ENCODE results near the gene CBFA2T3.

Gene CBFA2T3

DNA sequence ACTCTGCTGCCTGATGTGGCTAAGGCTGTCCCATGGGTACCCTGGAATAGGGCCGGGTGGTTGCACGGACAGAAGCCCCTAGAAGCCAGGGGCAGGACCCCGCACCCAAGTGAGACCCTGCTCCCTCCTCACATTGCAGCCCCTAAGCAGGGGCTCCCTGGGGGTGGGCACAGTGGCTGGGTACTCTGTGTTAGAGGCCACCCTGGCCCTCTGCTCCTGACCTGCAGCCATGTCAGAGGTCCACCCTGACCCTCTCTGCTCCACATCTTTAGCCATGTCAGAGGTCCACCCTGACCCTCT is 2.1 kb downstream of the CBFA2T3 start:
- DNase-seq = no peak

DNA sequence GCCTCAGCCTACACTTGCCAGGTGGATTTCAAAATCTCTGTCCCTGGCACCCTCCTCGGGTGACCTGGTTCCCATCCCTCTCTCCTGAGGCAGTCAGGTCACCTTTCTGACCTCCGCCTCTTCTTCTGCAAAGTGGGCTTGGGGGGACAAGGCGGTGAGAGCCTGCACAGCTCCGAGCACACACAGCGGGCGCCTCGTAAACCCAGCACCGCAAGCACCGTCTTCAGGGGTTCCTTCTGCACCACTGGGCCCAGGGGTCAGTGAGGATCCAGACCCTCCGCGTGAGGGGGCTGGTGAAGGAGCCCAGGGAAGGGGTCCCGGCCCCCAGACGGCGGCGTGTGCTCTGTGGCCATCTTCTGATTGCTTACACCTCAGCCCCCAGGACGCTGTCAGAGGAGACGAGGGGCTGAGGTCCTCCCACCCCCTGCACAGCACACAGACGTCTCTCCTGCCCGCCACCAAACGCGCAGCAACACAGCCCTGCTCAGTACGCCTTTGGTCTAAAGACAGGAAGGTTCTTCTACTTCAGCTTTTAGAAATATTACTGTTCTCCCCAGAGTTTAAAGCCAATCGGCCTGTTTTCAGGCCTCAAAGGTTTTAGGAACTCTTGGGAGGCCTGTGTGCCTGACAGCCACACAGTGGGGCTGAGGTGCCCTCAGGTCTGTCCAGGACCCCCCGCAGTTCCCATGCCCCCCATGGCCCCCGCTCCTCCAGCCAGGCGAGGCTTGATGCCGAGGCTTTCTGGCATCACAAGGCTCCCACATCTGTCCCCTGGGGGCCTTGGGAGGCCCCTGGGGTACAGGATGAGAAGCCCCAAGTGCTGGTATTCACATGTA is 2.7 kb downstream of the CBFA2T3 start:
- DNase-seq = no peak

DNA sequence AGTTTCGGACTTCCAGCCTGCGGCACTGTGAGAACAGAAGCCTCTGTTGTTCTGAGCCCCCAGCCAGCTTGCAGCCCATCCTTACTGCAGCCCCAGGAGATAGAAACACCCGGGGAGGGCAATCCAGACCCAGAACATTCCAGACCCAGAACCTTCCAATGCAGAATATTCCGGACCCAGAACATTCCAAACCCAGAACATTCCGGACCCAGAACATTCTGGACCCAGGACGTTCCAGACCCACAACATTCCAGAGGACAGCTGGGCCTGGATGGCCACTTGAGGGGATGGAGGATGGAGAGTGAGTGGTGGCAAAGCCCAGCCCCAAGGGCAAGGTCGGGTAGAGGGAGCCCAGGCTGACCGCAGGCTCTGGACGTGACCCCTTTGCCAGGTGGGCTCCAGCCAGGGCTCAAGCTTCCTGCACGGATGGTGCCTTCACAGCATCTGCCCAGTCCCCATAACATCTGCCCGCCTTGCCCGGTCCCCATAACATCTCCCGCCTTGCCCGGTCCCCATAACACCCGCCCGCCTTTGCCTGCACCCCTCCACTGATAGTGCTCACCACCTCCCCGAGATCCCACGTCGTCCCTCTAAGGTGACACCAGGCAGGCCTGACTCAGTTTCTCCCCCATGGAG is 3.5 kb downstream of the CBFA2T3 start:
- no peak for DNase-seq

DNA sequence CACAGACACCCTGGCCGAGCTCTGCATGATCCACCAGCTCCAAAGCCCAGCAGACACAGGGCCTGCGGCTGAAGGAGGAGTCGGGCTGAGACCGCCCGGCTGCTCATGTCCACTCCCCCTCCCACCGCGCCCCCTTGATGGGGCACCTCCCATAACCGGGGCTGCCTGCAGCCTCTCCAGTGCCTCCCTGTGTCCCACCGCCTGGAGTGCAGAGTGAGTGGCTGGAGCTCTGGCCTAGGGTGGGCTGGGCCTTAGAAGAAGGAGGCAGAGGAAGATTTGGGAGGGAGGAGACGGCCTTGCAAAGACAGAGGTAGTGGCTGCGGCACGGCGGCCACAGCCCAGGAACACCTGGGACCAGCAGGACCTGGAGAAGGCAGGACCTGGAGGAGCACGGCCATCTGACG is 4.0 kb downstream of the CBFA2T3 start:
- DNase-seq = no peak

DNA sequence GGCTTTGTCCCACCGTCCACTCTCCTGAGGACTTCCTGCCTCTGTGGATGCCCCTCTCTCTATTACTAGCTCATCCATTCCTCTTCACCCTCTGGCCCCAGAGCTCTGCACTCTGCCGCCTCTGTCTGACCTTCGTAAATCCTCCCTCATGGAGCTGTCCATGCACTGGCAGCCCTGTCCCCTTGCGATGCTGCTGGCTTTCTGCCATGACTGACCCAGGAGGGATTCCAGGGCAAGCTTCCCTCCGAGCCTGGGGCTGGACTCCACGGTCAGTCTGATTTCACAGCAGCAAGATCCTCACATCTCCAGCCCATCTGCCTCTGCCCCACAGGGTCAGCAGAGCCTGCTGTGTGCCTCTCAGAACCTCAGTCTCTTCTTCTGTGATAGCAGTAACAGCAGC is 4.7 kb downstream of the CBFA2T3 start:
- no peak for DNase-seq

- peak; percentile 30 for DNase-seq
These were observed 5.5 kb downstream of the CBFA2T3 start for GRCh38 chr16:88971371-88972097.

- no peak for DNase-seq
These were observed 6.4 kb downstream of the CBFA2T3 start for GRCh38 chr16:88970539-88971065.

- DNase-seq = no peak
These were observed 7.0 kb downstream of the CBFA2T3 start for GRCh38 chr16:88970050-88970449.

DNA sequence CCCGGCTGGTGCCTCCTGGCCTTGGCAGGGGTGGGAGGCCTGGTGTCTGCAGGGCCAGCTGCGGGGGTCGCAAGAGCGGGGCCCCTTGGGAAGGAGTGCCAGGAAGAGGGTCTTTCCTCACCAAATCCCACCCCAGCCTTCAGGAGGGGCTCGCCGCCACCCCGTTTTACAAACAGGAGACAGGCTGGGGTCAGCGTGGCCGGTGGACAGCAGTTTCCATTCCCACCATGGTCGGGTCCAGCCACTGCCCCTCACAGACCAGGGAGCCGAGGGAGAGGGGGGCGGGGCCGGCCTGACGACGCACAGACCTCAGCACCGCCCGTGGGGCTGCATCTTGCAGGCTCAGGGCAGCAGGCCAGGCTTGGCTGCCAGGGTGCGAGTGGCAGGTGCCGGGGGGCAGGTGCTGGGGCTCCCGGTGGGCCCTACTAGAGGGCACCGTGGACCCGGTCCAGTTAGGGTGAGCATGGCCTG is 7.6 kb downstream of the CBFA2T3 start:
- no peak for DNase-seq

- no peak for DNase-seq
These were observed 8.3 kb downstream of the CBFA2T3 start for GRCh38 chr16:88968589-88969280.

DNA sequence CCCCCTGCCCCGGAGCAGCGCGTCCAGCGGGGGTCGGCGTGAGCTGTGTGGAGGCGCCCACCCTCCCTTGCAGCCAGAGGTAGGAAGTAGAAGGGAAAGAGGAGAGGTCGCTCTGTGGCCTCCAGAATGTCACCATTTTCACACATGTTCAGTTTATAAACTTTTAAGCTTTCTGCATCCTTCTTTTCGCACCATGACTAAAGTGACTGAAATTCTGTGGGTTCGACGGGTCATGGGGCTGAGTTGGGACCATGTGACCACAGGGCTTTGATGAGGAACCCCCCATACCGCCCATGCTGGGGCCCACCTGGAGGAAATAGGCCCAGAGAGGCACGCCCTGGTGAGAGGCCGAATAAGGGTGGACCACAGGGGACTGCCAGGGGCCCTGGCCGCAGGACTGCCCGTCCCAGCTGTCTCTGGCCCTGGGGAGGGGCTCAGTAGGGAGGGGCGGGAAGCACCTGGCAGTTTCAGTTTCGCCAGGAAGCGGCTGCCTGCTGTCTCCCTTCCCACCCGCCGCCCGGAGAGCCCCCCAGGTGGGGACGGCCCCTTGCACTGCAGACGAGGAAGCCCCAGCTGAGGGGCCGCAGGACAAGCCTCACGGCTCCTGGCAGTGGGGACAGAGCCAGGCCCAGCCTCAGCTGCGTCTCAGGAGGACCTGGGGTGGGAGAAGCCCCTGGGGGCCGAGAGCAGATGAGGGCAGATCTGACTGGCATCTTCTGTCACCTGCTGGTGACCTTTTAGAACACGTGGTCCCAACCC is 9.0 kb downstream of the CBFA2T3 start:
- DNase-seq = peak; percentile 9

DNA sequence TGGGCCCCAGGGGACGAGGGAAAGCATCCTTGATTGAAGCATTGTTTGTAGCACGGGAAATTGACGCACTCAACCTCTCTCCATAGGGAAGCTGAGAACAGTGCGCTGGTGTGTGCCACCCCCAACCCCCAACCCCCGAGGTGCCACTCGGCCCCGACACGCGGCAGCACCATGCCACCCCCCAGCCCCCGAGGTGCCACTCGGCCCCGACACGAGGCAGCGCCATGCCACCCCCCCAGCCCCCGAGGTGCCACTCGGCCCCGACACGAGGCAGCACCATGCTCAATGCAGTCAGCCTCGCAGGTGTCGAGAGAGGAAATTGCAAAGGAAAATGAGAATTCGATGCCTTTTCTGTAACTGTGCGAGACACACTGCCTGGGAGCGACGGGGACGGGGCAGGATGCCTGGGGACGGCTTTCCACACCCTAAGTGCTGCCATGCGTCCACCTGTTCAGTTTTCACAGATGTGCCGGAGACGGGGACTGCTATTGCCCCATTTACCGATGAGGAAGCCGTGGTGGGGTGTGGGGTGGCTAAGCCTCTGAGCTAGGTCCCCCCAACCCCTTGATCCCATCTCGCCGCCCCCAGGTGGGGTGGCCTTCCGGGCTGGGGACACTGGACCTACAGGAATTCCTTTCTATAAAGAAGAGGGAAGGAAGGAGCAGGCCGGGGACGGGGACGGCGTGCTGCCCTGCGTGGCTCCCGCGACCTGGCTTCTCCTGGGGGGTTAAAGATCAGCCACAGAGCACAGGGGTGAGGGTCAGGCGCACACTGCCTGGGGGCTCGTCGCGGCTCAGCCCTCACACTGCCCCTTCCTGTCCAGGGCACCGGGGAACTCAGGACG is 9.8 kb downstream of the CBFA2T3 start:
- DNase-seq = no peak

GRCh38 chr16:88965826-88966480 is 11.1 kb downstream of the CBFA2T3 start:
- no peak for DNase-seq

- DNase-seq = no peak
These were observed 11.6 kb downstream of the CBFA2T3 start for GRCh38 chr16:88965411-88965810.

DNA sequence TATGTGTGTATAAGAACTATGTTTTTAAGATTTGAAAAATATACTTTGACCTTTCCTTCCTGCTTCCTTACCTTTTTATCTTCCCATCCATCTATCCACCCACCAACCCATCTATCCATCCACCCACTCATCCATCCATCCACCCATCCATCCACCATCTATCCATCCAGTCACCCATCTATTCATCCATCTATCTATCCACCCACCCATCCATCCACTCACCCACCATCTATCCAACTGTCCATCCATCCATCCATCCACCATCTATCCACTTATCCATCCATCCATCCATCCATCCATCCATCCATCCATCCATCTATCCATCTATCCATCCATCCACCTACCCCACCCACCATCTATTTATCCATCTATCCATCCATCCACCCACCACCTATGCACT is 12.4 kb downstream of the CBFA2T3 start:
- no peak for DNase-seq

GRCh38 chr16:88963583-88963982 is 13.4 kb downstream of the CBFA2T3 start:
- no peak for DNase-seq

GRCh38 chr16:88962478-88963152 is 14.4 kb downstream of the CBFA2T3 start:
- DNase-seq = no peak

DNA sequence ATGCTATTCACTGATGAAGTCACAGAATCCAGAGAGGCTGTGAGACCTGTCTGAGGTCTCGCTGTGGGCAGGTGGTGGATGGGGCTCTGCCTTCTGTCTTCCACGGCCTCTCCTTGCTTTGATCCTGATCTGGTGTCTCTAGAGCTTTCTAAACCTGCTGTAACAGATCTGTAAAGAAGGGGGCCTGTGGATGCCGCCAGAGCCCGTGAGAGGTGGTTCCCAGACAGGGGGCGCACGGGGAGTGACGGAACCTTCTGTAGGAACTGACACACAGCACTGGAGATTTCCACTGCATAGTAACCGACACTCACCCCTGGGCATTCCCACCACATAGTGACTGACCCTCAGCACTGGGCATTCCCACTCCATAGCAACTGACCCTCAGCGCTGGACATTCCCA is 16.0 kb downstream of the CBFA2T3 start:
- no peak for DNase-seq

- DNase-seq = no peak
These were observed 16.5 kb downstream of the CBFA2T3 start for GRCh38 chr16:88960516-88960915.

DNA sequence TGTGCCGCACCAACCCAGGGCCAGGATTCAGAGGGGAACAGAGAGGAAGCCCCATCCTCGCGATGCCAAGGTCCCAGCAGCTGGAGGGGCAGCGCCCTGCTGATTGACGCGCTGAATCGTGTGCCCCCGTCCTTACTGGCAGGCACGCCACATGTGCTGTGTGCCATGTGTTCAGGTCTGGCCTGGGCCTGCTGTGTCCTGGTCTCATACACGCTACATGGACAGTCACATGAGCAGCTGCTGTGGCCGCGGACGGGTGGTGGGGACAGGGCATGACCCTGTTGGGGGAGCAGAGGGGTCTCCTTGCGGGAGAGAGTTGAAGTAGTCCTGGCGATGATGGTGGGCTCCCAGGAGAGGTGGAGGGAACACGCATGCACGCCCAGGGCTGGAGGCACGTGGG is 18.0 kb downstream of the CBFA2T3 start:
- DNase-seq = no peak

Measured in CD4-positive, alpha-beta T cell treated with Interleukin-10 for 1 hour (primary cell).